Naive thymus-derived CD4-positive, alpha-beta T cell (primary cell): ENCODE data around the gene STAM. TPM values are rescaled to one million over a fixed set of nuclear protein-coding genes. Genes with fewer than 3 reads are reported as not detected.

ENCODE experiments used
- ATAC-seq: fragments of 150-1000 bp; cut with Tn5 transposase; 2 replicates; pipeline ENCODE4 v1.10.0; 2021; ENCODE audit warnings: mild to moderate bottlenecking, moderate library complexity
- CTCF ChIA-PET: fragments of 350-600 bp; sonication (Branson Sonifier 250); formaldehyde crosslinking; loops from one replicate; lab custom pipeline; 2021; ENCODE audit warnings: antibody characterized with exemption; lab: Charles Lee
- POLR2A ChIA-PET: fragments of 350-600 bp; sonication (Branson Sonifier 250); formaldehyde crosslinking; loops from one replicate; lab custom pipeline; 2021; ENCODE audit warnings: antibody characterized with exemption, inconsistent platforms; lab: Charles Lee
- DNase-seq, 9 donors: peaks; one replicate each; pipeline versions ENCODE4 v3.0.0 to v3.0.0-alpha.2; 2020 to 2022; ENCODE audit warnings: mixed read lengths in 1 of 9
- H3K27ac ChIP-seq: one replicate; pipeline ENCODE4 v1.7.0; 2013; ENCODE audit warnings: mild to moderate bottlenecking, low read depth, low read length, moderate library complexity
- H3K27me3 ChIP-seq, 2 donors: one replicate each; pipeline ENCODE4 v1.7.0; 2013; ENCODE audit warnings: low read length in 2 of 2, mild to moderate bottlenecking in 2 of 2, moderate library complexity in 2 of 2; ENCODE audit not compliant: control insufficient read depth in 2 of 2, insufficient read depth in 2 of 2
- H3K36me3 ChIP-seq, 3 experiments: 1 replicate in 2 of 3; 2 replicates in 1 of 3; pipeline ENCODE4 v1.7.0; 2013; ENCODE audit warnings: low read length in 3 of 3, mild to moderate bottlenecking in 3 of 3, moderate library complexity in 1 of 3; ENCODE audit not compliant: insufficient read depth in 3 of 3, control insufficient read depth in 2 of 3
- H3K4me1 ChIP-seq, 2 donors: one replicate each; pipeline ENCODE4 v1.7.0; 2013; ENCODE audit warnings: low read length in 2 of 2, mild to moderate bottlenecking in 2 of 2, moderate library complexity in 1 of 2; ENCODE audit not compliant: control insufficient read depth in 2 of 2, insufficient read depth in 2 of 2
- H3K4me3 ChIP-seq: 2 replicates; pipeline ENCODE4 v1.7.0; 2013; ENCODE audit warnings: mild to moderate bottlenecking, low read length
- H3K9me3 ChIP-seq, 3 experiments: 1 replicate in 2 of 3; 2 replicates in 1 of 3; pipeline ENCODE4 v1.7.0; 2013; ENCODE audit warnings: low read length in 3 of 3; ENCODE audit not compliant: control insufficient read depth in 2 of 3
- H3K27ac Mint-ChIP-seq, 9 donors: one replicate each; pipeline ENCODE4 v1.8.0; 2020 to 2022; ENCODE audit warnings: mixed read lengths in 9 of 9, mild to moderate bottlenecking in 8 of 9, moderate library complexity in 5 of 9, inconsistent platforms in 2 of 9
- H3K27me3 Mint-ChIP-seq, 5 donors: one replicate each; pipeline ENCODE4 v1.8.0; 2021 to 2022; ENCODE audit warnings: mixed read lengths in 5 of 5, mild to moderate bottlenecking in 1 of 5
- H3K36me3 Mint-ChIP-seq, 5 donors: one replicate each; pipeline ENCODE4 v1.8.0; 2020 to 2022; ENCODE audit warnings: mixed read lengths in 5 of 5, mild to moderate bottlenecking in 3 of 5, inconsistent platforms in 1 of 5
- H3K4me1 Mint-ChIP-seq, 7 donors: one replicate each; pipeline ENCODE4 v1.8.0; 2020 to 2022; ENCODE audit warnings: mixed read lengths in 7 of 7, mild to moderate bottlenecking in 3 of 7, inconsistent platforms in 1 of 7
- H3K4me3 Mint-ChIP-seq, 10 donors: one replicate each; pipeline ENCODE4 v1.8.0; 2020 to 2022; ENCODE audit warnings: mild to moderate bottlenecking in 10 of 10, mixed read lengths in 10 of 10, moderate library complexity in 6 of 10, inconsistent platforms in 2 of 10
- H3K9me3 Mint-ChIP-seq, 11 donors: one replicate each; pipeline ENCODE4 v1.8.0; 2020 to 2022; ENCODE audit warnings: mixed read lengths in 11 of 11, mild to moderate bottlenecking in 4 of 11, inconsistent platforms in 1 of 11, moderate library complexity in 1 of 11
- intact Hi-C, 2 donors: fragments of 100-400 bp; cut with micrococcal nuclease; formaldehyde crosslinking; loops; one replicate each; pipeline ENCODE4 v1.15.1; 2023
- polyA plus RNA-seq, 2 donors: library from polyadenylated mRNA; unstranded; fragments of 300-500 nt; fragmentation: Illumina TruSeq; gene quantifications; one replicate each; pipeline ENCODE4 v1.2.3, GENCODE V29; 2021
- total RNA-seq, 6 experiments: library from RNA in 5 of 6; stranded (reverse) in 5 of 6; gene quantifications; 1 replicate in 5 of 6; 2 replicates in 1 of 6; pipeline ENCODE4 v1.2.3 and lab custom pipeline; 2021 to 2026

Gene STAM
- total and polyA plus RNA-seq, 7 experiments from 2014 or later: 11.9 to 25.4 (median 19.4) TPM

DNA sequence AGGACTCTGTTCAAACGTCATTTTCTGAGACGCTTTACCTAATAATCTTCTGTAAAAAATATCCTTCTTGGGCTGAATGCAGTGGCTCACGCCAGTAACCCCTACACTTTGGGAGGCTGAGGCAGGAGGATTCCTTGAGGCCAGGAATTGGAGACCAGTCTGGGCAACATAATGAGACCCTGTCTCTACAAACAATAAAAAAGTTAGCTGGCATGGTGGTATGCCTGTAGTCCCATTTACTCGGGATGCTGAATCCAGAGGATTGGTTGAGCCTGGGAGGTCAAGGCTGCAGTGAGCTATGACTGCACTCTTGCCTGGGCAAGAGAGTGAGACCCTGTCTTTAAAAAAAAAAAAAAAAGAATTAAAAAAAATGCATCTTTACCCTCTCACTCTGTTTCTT is 5.1 kb downstream of the STAM start:
- no peak for DNase-seq
- H3K36me3 ChIP-seq: peaks cover 0 to 8% (median 0%) of the 10 kb centered on the region in 3 experiments
- H3K27me3 Mint-ChIP-seq: no peaks in the 10 kb centered on the region
- peak overlapping the region in 9 of 10 donors; percentile 75 to 99 (median 83) for H3K4me3 Mint-ChIP-seq
- intact Hi-C loops: loop anchor here (2.0 to 10.0 kb wide), 7 partner anchors 14 to 1784 kb away; partner anchors contain the start of genes MINDY3 (in 1 of the 2), ST8SIA6 (in 1 of the 2) and TRDMT1 (in 1 of the 2)
- H3K27me3 ChIP-seq: no peaks in the 10 kb centered on the region
- H3K27ac ChIP-seq: peak overlapping the region; percentile 42
- no peak overlapping the region for H3K4me3 ChIP-seq
- ChIA-PET POLR2A (interaction anchor here (0.5 kb wide), 1 partner anchor 358 kb away, joined by 3 read pairs; no protein-coding TSS in a partner anchor), CTCF (no interaction called here)
- H3K4me1 ChIP-seq: peaks cover 17 to 31% of the 10 kb centered on the region in 2 donors
- peaks cover 49 to 90% (median 86%) of the 10 kb centered on the region in 7 donors for H3K4me1 Mint-ChIP-seq
- H3K9me3 ChIP-seq: peaks cover 0 to 7% (median 0%) of the 10 kb centered on the region in 3 experiments
- H3K9me3 Mint-ChIP-seq: peaks cover 0 to 14% (median 3%) of the 10 kb centered on the region in 11 donors
- no peak for ATAC-seq
- H3K36me3 Mint-ChIP-seq: peaks cover 11 to 53% (median 30%) of the 10 kb centered on the region in 5 donors
- peak overlapping the region in 8 of 9 donors; percentile 47 to 94 (median 82) for H3K27ac Mint-ChIP-seq

DNA sequence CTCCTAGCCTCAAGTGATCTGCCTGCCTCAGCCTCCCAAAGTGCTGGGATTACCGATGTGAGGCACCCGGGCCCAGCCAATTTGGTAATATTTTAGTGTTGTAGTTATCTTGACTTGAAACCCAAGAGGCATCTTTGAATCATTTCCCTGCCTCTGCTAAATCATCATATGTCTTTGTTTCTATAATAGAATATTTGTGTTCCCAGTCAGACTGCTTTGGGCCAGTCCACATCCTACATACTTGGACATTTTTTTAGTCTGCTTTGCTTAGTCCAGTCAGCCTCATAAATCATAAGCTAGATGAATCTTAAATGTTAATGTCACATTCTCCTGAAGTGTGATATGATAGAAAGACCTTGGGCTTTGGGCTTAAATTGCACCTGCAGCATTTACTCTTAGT is 5.9 kb downstream of the STAM start:
- Histone ChIP-seq H3K36me3 (peaks cover 0 to 5% (median 0%) of the 10 kb centered on the region in 3 experiments), H3K27ac (no peak overlapping the region), H3K4me3 (no peak overlapping the region), H3K9me3 (peaks cover 0 to 7% (median 0%) of the 10 kb centered on the region in 3 experiments), H3K27me3 (no peaks in the 10 kb centered on the region), H3K4me1 (peaks cover 17 to 31% of the 10 kb centered on the region in 2 donors)
- Mint-ChIP-seq H3K27me3 (no peaks in the 10 kb centered on the region), H3K9me3 (peaks cover 0 to 18% (median 3%) of the 10 kb centered on the region in 11 donors), H3K36me3 (peaks cover 11 to 58% (median 36%) of the 10 kb centered on the region in 5 donors), H3K4me3 (peak overlapping the region in 2 of 10 donors; percentile 22 to 99), H3K27ac (peak overlapping the region in 3 of 9 donors; percentile 36 to 69 (median 51)), H3K4me1 (peaks cover 46 to 88% (median 85%) of the 10 kb centered on the region in 7 donors)
- CTCF ChIA-PET: no interaction called here
- intact Hi-C loops: loop anchor here (2.0 to 10.0 kb wide), 7 partner anchors 13 to 1785 kb away; partner anchors contain the start of genes MINDY3 (in 1 of the 2), ST8SIA6 (in 1 of the 2) and TRDMT1 (in 1 of the 2)
- DNase-seq (no peak), ATAC-seq (no peak)
- POLR2A ChIA-PET: no interaction called here

DNA sequence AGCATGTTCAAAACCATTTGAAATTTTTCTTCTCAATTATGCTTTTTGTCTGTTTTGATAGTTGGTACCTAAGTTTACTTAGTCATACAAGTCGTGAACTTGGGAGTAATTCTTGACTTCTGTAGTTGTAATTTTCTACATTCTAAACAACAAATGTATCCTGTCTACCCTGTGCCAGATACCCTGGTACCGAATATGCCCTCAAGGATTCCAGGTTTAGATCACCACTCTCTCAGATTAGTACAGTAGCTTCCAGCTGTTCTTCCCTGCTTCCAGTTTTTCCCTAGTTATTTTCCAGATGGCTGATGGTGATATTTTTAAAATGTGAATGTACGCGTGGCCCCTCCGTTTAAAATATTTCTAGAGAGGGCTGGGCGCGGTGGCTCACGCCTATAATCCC is 6.5 kb downstream of the STAM start:
- peak overlapping the region in 3 of 9 donors; percentile 10 to 33 (median 32) for H3K27ac Mint-ChIP-seq
- intact Hi-C loops: no loop called here
- no peak for DNase-seq
- POLR2A ChIA-PET: no interaction called here
- peaks cover 11 to 63% (median 41%) of the 10 kb centered on the region in 5 donors for H3K36me3 Mint-ChIP-seq
- peaks cover 13 to 26% of the 10 kb centered on the region in 2 donors for H3K4me1 ChIP-seq
- H3K36me3 ChIP-seq: peaks cover 0 to 5% (median 0%) of the 10 kb centered on the region in 3 experiments
- H3K9me3 Mint-ChIP-seq: peaks cover 0 to 20% (median 3%) of the 10 kb centered on the region in 11 donors
- peaks cover 0 to 7% (median 0%) of the 10 kb centered on the region in 3 experiments for H3K9me3 ChIP-seq
- CTCF ChIA-PET: no interaction called here
- peak overlapping the region in 2 of 10 donors; percentile 35 to 49 for H3K4me3 Mint-ChIP-seq
- no peaks in the 10 kb centered on the region for H3K27me3 ChIP-seq
- no peak overlapping the region for H3K27ac ChIP-seq
- H3K4me1 Mint-ChIP-seq: peaks cover 45 to 88% (median 85%) of the 10 kb centered on the region in 7 donors
- no peak overlapping the region for H3K4me3 ChIP-seq
- no peaks in the 10 kb centered on the region for H3K27me3 Mint-ChIP-seq
- no peak for ATAC-seq

DNA sequence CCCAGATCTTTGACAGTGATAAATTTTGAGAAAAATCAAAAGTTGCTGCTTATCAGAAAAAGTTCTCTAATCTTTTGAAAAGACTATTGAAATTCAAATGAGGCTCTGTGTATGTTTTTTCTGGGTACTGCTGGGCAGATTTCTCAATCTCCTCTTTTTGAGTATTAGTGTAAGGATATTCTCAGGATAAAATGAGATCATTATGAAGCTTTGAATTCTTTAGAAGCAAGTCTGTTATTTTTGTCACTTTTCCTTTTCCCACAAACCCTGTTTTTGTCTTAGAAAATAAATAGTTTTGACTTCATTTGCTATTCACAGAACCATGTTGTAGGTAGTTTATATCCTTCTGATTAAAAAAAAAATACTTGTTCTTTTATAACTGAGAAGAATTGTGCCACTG is 7.9 kb downstream of the STAM start:
- peaks cover 0 to 20% (median 5%) of the 10 kb centered on the region in 11 donors for H3K9me3 Mint-ChIP-seq
- H3K4me1 Mint-ChIP-seq: peaks cover 44 to 87% (median 85%) of the 10 kb centered on the region in 7 donors
- intact Hi-C loops: no loop called here
- H3K27ac Mint-ChIP-seq: peak overlapping the region in 3 of 9 donors; percentile 28 to 62 (median 61)
- H3K9me3 ChIP-seq: peaks cover 0 to 7% (median 0%) of the 10 kb centered on the region in 3 experiments
- H3K36me3 Mint-ChIP-seq: peaks cover 11 to 70% (median 47%) of the 10 kb centered on the region in 5 donors
- ATAC-seq (no peak), DNase-seq (no peak)
- H3K36me3 ChIP-seq: peaks cover 0 to 5% (median 0%) of the 10 kb centered on the region in 3 experiments
- ChIA-PET CTCF (no interaction called here), POLR2A (no interaction called here)
- H3K27me3 ChIP-seq: no peaks in the 10 kb centered on the region
- H3K27me3 Mint-ChIP-seq: no peaks in the 10 kb centered on the region
- peak overlapping the region in 4 of 10 donors; percentile 25 to 60 (median 54) for H3K4me3 Mint-ChIP-seq
- no peak overlapping the region for H3K27ac ChIP-seq
- H3K4me1 ChIP-seq: peaks cover 2 to 17% of the 10 kb centered on the region in 2 donors
- H3K4me3 ChIP-seq: no peak overlapping the region

DNA sequence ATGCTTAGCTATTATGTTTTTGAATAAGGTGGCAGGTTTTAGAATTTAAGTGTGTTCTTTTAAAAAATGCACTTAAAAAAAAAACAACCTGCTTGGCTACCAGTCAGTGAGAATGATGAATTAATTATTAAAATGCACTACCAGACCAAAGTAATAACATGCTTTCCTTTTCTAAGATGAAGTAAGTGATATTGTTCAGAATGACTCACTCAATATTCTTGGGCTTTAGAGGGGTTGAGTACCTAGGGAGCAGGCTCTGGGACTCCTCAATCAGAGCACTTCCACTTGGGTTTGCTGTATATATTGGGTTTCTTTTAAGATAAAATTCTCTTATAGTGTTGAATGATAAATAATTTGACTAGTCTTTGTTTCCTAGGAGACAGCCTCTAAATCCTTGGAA is 8.6 kb downstream of the STAM start:
- Mint-ChIP-seq H3K4me3 (no peak overlapping the region), H3K4me1 (peaks cover 47 to 87% (median 85%) of the 10 kb centered on the region in 7 donors), H3K9me3 (peaks cover 0 to 20% (median 5%) of the 10 kb centered on the region in 11 donors), H3K36me3 (peaks cover 11 to 72% (median 51%) of the 10 kb centered on the region in 5 donors), H3K27ac (no peak overlapping the region), H3K27me3 (no peaks in the 10 kb centered on the region)
- intact Hi-C loops: no loop called here
- DNase-seq (no peak), ATAC-seq (no peak)
- H3K4me3 ChIP-seq: no peak overlapping the region
- H3K9me3 ChIP-seq: peaks cover 0 to 7% (median 0%) of the 10 kb centered on the region in 3 experiments
- no peaks in the 10 kb centered on the region for H3K27me3 ChIP-seq
- peaks cover 4 to 17% of the 10 kb centered on the region in 2 donors for H3K4me1 ChIP-seq
- ChIA-PET CTCF (no interaction called here), POLR2A (interaction anchor here (1.2 kb wide), 1 partner anchor 9 kb away, joined by 7 read pairs; the partner anchor contains the start of gene STAM)
- H3K27ac ChIP-seq: no peak overlapping the region
- H3K36me3 ChIP-seq: peaks cover 0 to 5% (median 0%) of the 10 kb centered on the region in 3 experiments

DNA sequence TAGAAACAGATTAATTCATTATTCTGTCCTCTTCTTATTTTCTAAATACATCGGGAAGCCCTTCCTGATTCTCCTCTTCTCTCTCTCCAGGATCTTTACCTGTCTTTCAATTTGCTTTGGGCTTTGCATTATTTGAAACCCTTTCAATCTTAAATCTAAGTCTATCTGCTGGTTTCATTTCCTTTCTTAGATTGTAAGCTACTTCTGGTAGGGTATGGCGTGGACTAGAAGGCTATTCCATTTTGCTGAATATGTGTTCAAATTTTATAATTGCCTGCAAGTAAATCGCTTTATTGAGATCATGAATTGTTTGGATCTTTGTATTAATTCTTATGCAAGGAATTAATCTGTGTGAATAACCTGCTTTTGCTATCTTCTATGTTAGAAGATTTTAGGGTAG is 11.1 kb downstream of the STAM start:
- Histone ChIP-seq H3K9me3 (peaks cover 0 to 7% (median 0%) of the 10 kb centered on the region in 3 experiments), H3K27me3 (no peaks in the 10 kb centered on the region), H3K36me3 (peaks cover 0 to 5% (median 0%) of the 10 kb centered on the region in 3 experiments), H3K27ac (no peak overlapping the region), H3K4me3 (no peak overlapping the region), H3K4me1 (peaks cover under 1 to 4% of the 10 kb centered on the region in 2 donors)
- no peak for ATAC-seq
- Mint-ChIP-seq H3K4me3 (peak overlapping the region in 3 of 10 donors; percentile 14 to 47 (median 18)), H3K4me1 (peaks cover 47 to 84% (median 76%) of the 10 kb centered on the region in 7 donors), H3K9me3 (peaks cover 0 to 20% (median 6%) of the 10 kb centered on the region in 11 donors), H3K27ac (no peak overlapping the region), H3K36me3 (peaks cover 11 to 64% (median 51%) of the 10 kb centered on the region in 5 donors), H3K27me3 (no peaks in the 10 kb centered on the region)
- ChIA-PET CTCF (no interaction called here), POLR2A (interaction anchor here (1.3 kb wide), 1 partner anchor 11 kb away, joined by 3 read pairs; the partner anchor contains the start of gene STAM)
- intact Hi-C loops: no loop called here
- DNase-seq: no peak
